Testis (tissue), 2 donors: Measurements from ENCODE around the gene DMGDH.

Source experiments
- CTCF ChIP-seq, 3 experiments: fragments of 450-650 bp in 2 of 3; fragments of 200-600 bp in 1 of 3; sonication (generic) in 1 of 3; IDR thresholded peaks; one replicate each; pipeline ENCODE4 v1.5.1; 2016 to 2019; ENCODE audit warnings: antibody characterized with exemption in 3 of 3, mild to moderate bottlenecking in 2 of 3, moderate library complexity in 1 of 3
- POLR2A ChIP-seq: fragments of 450-650 bp; IDR thresholded peaks from one replicate; pipeline ENCODE4 v1.6.1; 2017; ENCODE audit warnings: antibody characterized with exemption, mild to moderate bottlenecking, moderate library complexity

GRCh38 chr5:78997090-78997489 is 72.4 kb downstream of the DMGDH start:
- TF ChIP-seq CTCF (IDR thresholded peaks at IDR 0.05): no peak
- no peak for TF ChIP-seq POLR2A
